Glomerular visceral epithelial cell (primary cell): ENCODE data around the gene RAB36.

Source experiments
- DNase-seq: peaks from one replicate; pipeline ENCODE4 v3.0.0-alpha.2; 2016; ENCODE audit errors: extremely low spot score

RAB36 gene

DNA sequence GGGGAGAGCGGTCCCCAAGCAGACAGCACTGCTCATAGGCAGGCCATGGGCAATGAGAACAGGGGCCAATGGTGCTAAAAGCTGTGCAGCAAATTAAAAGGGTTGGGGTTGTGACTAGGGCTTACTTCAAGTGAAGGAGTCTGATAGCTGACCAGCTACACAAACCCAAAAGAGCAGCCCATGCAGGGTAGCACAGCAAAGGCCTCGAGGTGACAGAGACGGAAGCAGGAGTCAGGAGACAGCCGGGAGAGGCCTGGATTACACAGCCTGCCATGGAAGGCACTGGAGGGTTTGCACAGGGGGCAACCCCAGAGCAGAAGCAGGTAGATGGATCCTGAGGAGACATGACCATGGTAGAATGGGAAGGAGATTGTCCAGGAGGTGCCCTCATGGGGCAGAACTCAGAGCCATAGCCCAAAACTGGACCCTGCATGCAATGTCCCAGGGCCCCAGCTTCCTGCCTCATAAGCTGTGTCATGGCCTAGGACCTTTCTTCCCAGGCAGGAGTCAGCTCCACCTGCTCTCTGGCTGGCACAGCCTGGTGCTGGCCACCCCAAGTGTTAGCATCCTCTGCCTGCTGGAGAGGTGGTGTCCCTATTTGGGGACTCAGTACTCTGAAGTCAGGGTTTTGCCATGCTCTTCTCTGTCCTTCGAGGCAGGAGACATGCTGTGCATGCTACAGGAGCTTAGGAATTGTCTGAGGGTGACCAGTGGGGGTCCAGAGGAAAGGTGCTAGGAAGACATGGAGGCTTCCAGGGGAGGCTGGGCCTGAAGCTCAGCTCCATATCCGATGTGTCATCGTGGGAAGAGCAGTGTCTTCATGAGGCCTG is 36.8 kb upstream of the RAB36 start:
- DNase-seq: no peak

DNA sequence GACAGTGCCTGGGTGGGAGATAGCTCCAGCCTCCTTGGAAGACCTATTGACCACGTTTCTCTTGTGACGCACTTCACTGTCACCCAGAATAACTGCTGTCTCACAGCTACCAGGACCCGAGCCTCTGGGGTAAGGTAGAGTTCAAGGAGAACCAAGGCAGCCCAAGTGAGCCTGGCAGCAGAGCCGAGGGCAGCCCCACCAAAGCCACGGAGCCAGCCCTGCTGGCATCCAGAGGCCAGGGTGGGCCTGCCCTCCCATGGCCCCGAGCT is 36.3 kb upstream of the RAB36 start:
- DNase-seq: no peak

DNA sequence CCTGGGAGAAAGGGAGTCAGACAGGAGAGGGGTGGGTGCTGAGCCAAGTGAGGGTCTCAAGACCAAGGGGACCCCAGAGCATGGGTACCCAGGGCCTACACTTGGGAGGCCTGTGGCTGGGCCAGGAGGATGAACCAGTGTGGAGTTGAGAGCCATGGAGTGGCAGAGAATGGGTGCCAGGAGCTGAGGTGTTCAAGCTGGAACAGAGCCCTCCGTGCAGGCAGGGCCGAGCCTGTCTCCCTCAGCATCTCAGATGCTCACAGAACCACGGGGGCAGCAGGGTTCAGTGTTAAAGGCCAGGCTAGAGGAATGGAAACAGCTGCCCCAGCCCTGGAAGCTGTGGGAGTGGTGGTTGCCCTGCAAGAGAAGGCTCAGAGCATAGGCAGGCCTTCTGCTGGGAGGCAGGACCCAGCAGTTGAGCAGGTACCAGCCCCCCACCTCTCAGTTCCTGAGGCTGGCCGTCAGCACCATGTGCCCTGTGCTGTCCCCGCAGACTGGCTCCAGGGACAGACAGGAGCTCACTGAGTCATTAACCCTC is 35.8 kb upstream of the RAB36 start:
- DNase-seq: no peak

DNA sequence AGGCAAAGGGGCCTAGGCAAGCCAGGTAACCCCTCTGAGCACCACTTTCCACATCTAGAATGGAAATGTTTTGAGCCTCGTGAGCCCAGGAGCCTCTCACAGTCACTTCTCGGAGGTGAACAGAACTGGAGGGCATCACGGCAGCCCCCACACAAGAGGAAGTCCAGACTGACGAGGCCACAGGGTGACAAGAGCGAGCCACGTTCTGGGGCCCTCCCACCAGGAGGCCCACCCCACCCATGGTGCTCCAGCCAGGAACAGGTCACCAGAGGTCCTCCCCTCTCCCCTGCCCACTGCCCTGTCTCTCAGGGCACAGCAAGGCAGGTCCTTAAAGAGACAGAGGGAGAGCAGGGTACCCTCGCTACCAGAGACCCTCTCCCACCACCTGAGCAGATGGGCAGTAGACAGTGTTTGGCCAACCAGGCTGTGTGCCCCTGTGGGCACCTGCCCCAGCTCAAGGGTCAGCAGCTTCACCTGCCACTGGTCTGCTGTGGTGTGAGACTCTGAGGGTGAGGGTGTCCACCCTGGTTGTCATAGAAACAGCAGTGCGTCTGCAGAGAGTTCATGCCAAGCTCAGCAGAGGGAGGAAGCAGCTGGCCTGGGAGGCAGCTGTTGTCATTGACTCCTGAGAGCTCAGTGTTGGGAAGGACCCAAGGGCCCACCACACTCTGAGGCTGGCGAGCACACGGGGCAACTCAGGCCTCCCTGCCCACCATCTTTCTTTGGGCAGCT is 34.9 kb upstream of the RAB36 start:
- DNase-seq: no peak

DNA sequence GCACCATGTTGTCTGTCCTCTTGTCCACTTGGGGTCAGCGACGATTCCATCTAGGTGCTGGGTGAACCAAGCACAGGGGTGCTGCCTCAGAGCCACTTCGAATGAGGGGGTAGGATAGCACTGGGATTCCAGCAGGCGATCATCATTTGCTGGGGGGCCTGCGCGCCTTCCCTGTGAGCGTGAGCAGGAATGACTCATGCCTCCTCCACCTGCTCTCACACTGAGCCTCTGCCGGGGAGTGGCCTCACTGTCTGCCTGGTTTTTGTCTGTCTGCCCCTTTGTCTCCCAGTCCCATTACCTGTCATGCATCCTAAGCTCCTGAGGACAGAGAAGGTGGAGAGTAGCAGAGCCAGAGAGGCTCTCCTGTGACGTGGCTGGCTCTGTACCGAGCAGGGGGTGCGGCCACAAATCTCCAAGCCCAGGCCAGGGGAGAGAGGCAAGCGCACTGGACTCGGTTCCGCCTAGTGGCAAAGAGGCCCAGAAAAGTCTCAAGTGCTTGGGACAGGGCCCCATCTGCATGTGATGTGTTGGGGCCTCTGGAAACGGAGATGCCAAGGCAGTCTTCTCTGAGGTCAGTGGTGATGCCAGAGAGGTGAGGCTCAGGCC is 34.3 kb upstream of the RAB36 start:
- no peak for DNase-seq

DNA sequence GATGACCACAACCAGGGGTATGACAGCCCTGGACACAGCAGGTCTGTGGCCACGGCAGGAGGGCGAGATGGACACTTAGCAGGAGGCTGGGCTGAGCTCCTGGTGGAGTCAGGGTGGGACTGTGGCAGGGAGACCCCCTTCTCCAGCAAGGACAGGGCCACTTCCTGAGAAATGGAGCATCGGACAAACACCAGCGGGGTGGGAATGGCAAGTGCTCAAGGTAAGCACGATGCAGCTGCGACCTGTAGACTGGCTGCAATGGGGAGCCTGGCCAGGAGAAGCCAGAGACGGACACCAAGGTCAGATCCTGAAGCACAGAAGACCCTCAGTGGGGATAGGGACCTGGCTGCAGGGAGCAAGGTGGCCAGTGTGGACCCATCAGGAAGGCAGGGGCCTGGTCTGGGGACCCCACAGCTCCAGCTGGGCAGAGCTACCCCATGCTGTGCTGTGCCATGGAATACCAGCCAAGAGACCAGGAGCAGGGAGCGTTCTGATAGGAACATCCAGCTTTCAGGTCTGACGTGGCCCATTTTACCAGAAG is 32.7 kb upstream of the RAB36 start:
- no peak for DNase-seq

DNA sequence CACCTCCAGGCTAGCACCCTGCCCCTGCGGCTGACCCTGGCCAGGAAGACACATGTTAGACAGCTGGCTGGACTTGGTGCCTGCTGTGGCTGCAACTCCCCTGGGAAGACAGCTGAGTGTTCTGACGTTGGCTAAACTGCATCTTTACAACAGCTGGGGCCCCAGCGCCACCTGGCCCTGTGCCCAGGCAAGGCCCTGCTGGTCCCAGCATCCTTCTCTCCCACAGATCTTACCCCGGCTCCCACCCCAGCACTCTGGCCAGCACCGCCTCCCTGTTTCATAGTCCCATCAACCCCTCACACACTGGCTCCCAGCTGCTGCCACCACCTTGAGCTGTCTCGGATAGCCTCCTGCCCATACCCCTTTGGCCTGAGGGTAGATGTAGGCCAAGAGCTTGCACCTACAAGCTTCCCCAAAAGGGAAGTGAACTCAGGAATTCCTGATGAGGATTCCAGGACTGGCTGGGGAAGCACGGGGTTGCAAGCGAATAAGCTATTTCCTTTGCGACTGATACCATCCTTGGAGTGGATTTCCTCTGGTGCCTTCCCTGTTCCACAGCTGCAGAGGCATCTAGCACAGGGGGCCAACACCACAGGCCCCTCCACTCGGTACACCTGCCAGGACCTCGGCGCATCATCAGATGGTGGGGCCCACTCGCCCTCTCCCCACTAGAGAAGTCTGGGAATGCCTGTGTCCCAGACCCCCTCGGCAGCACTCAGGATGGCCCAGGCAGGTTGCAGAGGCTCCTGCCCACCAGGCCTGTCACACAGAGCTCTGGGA is 32.0 kb upstream of the RAB36 start:
- DNase-seq: no peak

DNA sequence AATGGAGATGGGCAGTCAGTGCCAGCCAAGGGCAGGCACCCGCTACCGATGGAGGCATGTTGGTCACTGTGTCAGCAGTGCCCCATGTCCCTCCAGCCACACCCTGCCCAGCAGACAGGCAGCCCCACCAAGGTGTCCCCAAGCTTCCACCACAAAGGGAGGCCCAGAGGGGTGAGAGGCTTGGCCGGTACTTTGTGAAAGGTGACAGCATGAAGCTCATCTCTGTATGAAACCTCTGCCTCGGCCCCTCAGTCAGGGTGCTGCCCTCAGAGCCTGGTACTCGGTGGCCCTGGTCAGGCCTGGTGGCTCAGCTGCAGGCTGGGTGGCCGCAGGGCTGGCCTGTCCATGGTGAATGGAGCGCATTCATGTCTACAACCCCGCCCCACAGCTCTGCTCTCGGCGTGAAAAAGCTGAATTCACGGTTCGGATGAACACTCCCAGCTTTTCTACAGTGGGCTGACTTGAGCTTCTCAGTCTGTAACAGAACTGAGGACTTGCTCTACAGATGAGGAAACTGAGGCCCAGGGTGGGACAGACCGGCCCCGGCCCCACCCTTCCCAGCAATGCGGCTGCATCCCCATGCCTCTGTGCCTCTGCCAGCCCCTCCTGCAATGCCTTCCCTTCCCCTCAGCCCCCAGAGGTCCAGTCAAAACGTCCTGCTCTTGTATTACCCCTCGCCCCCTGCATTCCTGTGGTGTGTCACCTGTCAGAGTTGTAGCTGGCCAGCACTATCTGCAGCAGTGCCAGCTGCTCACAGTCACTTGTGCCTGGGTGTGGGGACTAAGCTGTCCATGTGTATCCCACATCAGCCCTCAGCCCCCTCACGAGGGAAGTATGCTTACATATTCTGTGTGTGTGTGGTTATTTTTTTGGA is 31.2 kb upstream of the RAB36 start:
- no peak for DNase-seq

DNA sequence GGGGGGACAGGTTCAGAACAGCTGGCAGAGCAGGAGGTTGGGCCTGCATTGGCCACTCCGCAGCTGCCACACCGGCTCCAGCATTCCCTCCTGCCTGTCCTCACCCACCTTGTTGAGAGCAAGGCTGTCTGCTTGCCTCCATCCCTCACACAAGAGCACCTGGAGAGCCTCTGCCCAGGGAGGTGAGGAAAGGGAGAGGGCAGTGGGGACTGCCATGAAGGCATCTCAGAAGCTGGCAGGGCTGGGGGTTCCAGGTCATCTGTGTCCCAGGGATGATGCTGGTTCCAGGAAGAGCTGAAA is 30.6 kb upstream of the RAB36 start:
- DNase-seq: no peak

DNA sequence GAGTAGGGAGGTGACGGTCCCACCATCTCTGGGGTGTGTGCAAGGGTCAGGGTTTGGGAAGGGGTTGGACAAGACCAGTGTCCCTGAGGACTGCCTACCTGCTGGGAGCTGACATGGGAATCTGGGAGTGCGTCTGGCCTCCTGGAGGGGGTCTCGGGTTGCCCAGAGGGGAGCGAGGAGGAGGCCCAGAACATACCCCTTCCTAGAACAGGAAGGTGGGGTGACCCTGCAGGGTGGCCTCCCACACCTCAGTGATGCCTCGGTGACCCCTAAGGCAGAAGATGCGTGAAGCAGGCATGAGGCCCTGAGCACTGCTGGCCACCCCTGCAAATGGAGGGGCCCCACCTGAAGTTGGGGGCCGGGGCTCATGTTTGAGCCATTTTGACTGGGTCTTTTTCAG is 29.9 kb upstream of the RAB36 start:
- no peak for DNase-seq

DNA sequence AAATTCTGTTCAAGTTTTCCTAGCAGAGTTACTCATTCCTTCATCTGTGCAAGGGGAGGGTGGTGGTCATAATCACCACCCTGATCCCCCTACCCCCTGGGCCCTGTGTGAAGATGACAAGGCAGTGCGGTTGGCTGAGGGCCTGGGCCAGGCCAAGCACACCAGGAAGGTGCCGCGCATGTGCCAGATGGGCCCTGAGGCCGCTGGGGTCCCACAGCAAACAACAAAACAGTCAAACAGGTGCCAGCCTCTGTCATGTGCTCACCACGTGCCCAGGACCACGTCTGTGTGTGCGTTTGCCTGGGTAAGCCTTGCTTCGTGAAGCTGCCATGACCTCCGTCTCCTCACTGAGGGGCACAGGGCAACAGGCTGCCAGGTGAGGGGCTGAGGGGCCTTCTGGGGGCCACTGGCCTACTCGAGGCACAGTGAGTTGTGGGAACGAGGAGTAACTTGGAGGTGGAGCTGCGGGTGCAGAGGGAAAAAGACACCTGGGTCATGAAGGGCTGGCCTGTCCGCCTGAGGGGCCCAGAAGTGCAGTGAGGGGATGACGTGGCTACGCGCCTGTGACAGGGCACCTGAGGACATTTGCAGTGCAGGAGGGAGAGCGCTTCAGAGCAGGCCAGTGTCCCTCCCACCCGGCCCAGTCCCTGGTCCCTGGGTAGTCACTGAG is 29.3 kb upstream of the RAB36 start:
- DNase-seq: no peak

DNA sequence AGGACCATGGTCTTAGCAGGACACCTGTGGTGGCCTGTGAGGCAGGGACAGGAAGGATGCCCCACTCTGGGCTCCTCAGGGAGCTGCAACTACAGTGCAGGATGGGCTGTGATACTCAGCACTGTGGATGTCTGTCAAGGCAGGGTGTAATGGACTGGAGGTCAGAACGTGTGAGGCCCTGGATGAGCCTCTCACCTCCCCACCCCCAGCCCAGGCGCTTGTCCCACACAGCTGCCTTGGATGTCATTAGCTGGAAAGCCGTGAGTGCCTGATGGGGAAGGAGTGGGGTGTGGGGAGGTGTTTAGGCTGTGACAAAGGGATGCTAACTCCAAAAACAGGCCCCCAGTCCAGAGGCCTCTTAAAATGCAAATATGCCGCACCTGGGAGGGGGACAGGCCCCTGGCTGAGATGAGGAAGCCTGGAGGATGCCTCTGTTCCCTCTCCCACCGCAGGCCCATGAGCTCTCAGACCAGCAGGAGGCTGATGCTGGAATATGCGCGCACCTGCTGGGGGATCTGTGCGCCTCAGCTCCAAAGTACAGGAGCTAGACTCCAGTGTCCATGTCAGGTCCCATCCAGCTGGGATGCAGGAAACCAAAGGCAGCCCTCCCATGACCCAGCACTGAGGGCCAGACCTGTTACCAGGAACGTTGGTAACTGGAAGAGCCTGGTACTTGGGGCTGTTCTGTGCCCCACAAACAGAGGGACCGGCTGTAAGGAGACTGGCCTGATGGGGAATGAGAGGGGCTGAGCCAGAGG is 28.6 kb upstream of the RAB36 start:
- DNase-seq: no peak

DNA sequence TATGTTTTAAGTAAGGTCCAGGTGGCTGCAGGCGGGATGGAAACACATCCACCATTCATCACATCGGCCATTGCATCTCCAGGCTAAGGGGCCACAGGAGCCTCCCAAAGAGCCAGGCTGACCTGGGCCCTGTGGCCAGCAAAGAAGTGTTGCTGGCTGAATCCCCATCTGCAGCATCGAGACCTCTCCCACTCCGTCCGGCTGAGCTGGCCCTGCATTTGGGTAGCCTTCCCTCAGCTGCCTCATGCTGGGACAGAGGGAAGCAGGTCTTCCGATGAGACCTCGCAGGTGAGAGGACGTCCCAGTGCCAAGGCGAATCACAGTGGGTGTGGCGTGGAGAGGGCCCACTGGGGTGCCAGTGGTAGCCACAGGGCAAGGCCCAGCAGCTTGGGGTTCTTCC is 28.0 kb upstream of the RAB36 start:
- no peak for DNase-seq

DNA sequence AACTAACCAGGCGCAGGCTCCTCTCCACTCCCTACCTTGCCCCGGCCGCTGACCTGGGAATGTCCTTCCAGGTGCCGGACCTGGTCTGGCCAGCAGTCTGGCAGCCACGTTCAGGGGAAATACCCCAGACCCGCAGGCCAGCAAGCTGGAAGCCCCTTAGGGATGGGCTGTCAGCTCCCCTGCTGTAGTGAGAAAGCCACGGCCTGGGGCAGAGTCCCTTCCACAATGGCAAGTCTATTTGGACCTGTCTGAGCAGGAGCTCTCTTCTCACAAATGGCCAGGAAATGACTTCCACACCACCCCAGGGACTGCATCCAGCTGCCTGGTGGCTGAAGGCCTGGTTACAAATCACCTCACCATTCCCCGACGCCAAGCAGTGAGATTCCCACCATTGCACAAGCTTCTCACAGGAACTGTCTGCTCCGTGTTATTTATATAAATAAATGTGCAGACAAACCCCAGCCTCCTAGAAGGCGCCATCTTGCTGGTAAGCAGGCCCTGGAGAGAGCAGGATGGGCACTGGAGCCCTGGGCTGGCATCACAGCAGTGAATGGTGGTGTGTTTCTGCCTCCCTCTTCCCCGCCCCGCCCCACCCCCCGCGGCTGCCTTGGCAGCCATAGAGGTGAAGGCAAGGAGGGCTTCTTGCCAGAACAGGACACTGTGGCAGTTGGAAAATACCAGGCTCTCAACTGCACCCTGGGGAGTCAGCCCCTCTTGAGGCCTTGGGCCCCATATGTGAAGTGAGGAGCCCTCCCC is 27.2 kb upstream of the RAB36 start:
- no peak for DNase-seq

DNA sequence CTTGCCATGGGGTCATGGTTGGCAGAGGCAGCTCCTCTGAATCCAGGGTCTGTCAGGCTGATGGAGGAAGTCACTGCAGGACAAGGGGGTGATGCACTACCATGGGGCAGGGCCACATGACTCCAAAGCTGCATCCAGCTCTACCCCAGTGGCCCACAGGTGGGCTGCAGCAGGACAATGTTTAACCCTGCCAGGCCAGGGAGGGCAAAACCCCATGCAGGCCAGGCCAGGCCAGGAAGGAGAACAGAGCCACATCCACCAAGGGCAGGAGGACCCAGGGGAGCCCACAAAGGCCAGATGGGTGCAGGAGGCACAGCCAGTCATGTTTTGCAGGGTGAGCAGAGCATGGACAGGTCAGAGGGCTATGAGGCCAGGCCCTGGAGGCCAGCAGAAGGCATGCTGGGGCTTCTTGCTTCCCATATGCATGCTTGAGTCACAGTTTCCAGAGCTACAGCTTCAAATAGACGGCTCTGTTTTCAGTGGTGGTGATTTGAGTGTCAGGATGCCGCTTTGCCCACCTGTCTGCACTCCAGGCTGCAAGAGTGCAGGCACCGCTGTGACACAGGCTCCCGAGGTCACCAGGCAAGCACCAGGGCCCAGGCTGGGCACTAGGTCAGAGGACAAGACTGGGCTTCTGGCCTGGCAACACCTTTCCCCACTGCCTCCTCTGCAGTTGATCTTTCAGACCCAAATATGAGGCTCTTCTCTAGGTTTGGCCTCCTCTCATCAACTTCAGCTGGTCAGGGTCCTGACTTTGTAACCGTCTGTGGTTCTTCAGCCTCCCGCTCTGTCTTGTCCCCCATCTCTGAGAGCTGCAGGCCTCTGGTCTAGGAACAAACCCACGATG is 26.4 kb upstream of the RAB36 start:
- DNase-seq: no peak

DNA sequence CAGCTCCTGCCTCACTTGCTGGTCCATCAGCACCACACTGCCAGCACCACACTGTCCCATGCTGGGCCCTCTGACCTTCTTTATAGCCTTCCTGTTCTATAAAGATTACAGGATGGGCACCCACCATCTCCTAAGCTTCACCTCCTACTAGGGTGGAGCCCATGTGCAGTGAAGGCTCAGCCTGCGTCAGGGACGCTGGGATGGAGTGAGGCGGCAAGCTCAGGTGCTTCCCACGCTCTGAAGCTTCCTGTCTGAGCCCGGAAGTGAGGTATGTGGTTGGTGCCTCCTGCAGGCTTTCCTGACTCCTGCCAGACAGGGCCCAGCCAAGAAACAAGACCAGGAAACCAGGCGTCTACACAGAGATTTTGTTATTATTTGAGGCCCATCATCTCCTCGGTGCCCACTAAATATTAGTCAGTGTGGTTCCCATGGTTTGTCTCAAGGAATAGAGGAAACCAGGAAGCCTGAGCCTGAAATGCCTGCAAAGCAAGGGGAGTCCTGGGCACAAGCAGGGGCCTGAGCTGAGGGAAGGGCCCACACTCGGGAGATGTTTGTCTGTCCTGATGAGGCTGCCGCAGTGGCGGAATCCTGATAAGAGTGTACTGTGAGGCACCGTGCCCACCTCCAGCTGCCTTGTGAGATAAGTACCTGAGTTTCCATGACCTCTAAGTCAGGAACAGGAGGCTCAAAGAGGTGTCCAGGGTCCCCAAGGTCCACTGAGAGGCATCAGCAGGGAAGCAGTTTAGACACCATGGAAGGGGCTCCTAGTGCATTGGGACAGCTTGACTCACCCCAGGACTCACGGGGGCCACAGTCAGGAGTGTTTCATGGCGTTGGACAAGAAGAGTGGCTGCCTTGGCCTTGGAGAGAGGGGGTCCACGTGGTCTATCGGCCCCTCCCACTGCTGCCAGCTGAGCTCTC is 25.5 kb upstream of the RAB36 start:
- no peak for DNase-seq

DNA sequence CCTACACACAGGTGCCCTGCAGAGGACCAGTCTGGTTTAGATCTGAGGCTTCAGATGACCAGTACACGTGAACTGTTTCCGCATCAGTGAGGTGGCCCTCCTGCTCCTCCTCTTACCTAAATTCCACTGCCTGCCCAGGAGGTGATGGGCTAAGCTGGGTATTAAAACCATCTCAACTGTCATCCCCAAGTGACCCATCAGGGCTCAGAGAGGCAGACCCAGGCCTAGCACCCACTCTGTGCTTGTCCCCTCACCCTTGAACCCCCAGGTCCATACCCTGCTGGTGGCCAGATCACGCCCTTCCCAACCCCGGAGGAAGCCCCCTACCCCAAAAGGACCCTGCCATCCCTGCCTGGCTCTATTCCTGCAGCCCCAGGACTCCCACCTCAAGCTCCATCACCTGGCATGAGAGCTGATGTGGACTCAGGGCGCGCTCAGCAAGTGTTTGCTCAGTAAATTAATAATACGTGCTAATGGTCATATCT is 24.8 kb upstream of the RAB36 start:
- DNase-seq: no peak
